ENCODE results near the gene TMEM270. TPM values are rescaled to one million over a fixed set of nuclear protein-coding genes. Genes with fewer than 3 reads are reported as not detected.

The TMEM270 gene
- total RNA-seq, 1 donor from 2014 or later, result not detected

GRCh38 chr7:73822319-73823173, 38.4 kb upstream of the TMEM270 start:
- Mint-ChIP-seq H3K4me1 (peaks cover 12% of the 10 kb centered on the region), H3K27me3 (ENCODE audit: low read depth) (peaks cover 2% of the 10 kb centered on the region), H3K9me3 (no peaks in the 10 kb centered on the region), H3K36me3 (ENCODE audit: low read depth) (no peaks in the 10 kb centered on the region), H3K27ac (ENCODE audit: unreplicated experiment) (no peak overlapping the region), H3K4me3 (no peak overlapping the region)
- no peak for TF ChIP-seq CTCF (conservative IDR thresholded peaks at IDR 0.05)
- DNase-seq (ENCODE audit: low read depth, low spot score), result no peak

GRCh38 chr7:73823257-73823656, 37.7 kb upstream of the TMEM270 start:
- H3K27ac Mint-ChIP-seq (ENCODE audit: unreplicated experiment), result no peak overlapping the region
- H3K4me1 Mint-ChIP-seq, result peaks cover 16% of the 10 kb centered on the region
- H3K9me3 Mint-ChIP-seq, result no peaks in the 10 kb centered on the region
- DNase-seq (ENCODE audit: low read depth, low spot score), result no peak
- no peaks in the 10 kb centered on the region for H3K27me3 Mint-ChIP-seq (ENCODE audit: low read depth)
- no peak overlapping the region for H3K4me3 Mint-ChIP-seq
- TF ChIP-seq CTCF (conservative IDR thresholded peaks at IDR 0.05), result no peak
- H3K36me3 Mint-ChIP-seq (ENCODE audit: low read depth), result no peaks in the 10 kb centered on the region

- H3K27ac Mint-ChIP-seq (ENCODE audit: unreplicated experiment), result no peak overlapping the region
- H3K9me3 Mint-ChIP-seq, result no peaks in the 10 kb centered on the region
- peaks cover 3% of the 10 kb centered on the region for H3K27me3 Mint-ChIP-seq (ENCODE audit: low read depth)
- no peaks in the 10 kb centered on the region for H3K36me3 Mint-ChIP-seq (ENCODE audit: low read depth)
- no peak for TF ChIP-seq CTCF (conservative IDR thresholded peaks at IDR 0.05)
- no peak overlapping the region for H3K4me3 Mint-ChIP-seq
- DNase-seq (ENCODE audit: low read depth, low spot score), result no peak
- peaks cover 21% of the 10 kb centered on the region for H3K4me1 Mint-ChIP-seq
Observed at GRCh38 chr7:73823873-73824592, 36.9 kb upstream of the TMEM270 start.

- no peak for TF ChIP-seq CTCF (conservative IDR thresholded peaks at IDR 0.05)
- H3K9me3 Mint-ChIP-seq, result no peaks in the 10 kb centered on the region
- H3K4me1 Mint-ChIP-seq, result peaks cover 28% of the 10 kb centered on the region
- H3K36me3 Mint-ChIP-seq (ENCODE audit: low read depth), result no peaks in the 10 kb centered on the region
- peaks cover 3% of the 10 kb centered on the region for H3K27me3 Mint-ChIP-seq (ENCODE audit: low read depth)
- H3K27ac Mint-ChIP-seq (ENCODE audit: unreplicated experiment), result no peak overlapping the region
- DNase-seq (ENCODE audit: low read depth, low spot score), result no peak
- H3K4me3 Mint-ChIP-seq, result no peak overlapping the region
Observed at GRCh38 chr7:73824986-73825385, 36.0 kb upstream of the TMEM270 start.

- no peak for TF ChIP-seq CTCF (conservative IDR thresholded peaks at IDR 0.05)
- H3K4me3 Mint-ChIP-seq, result no peak overlapping the region
- H3K9me3 Mint-ChIP-seq, result no peaks in the 10 kb centered on the region
- H3K27ac Mint-ChIP-seq (ENCODE audit: unreplicated experiment), result no peak overlapping the region
- peaks cover 33% of the 10 kb centered on the region for H3K4me1 Mint-ChIP-seq
- peaks cover 6% of the 10 kb centered on the region for H3K27me3 Mint-ChIP-seq (ENCODE audit: low read depth)
- DNase-seq (ENCODE audit: low read depth, low spot score), result no peak
- H3K36me3 Mint-ChIP-seq (ENCODE audit: low read depth), result no peaks in the 10 kb centered on the region
Observed at GRCh38 chr7:73827567-73828106, 33.3 kb upstream of the TMEM270 start.
